Measurements from ENCODE around the gene GC.
A peak's percentile ranks its signal among the peaks of the same experiment; 100 is the strongest.
"Not testable (repeated sequence)": the region's sequence is repeated elsewhere in the genome, so short reads cannot be mapped to it uniquely, and the experiment has no call there.

GC gene

GRCh38 chr4:71765821-71766383, 18.0 kb downstream of the GC start:
- no peak for DNase-seq (ENCODE audit: low spot score)

- no peak for DNase-seq (ENCODE audit: low spot score)
These were observed 18.5 kb downstream of the GC start for GRCh38 chr4:71765350-71765749.

GRCh38 chr4:71752383-71753042, 31.4 kb downstream of the GC start:
- no peak for DNase-seq (ENCODE audit: low spot score)

GRCh38 chr4:71749008-71749594, 34.8 kb downstream of the GC start:
- no peak for DNase-seq (ENCODE audit: low spot score)

- DNase-seq (ENCODE audit: low spot score): no peak
These were observed 37.5 kb downstream of the GC start for GRCh38 chr4:71746379-71746778.

GRCh38 chr4:71738782-71739181, 45.1 kb downstream of the GC start:
- DNase-seq (ENCODE audit: low spot score): not testable (repeated sequence)

- no peak for DNase-seq (ENCODE audit: low spot score)
These were observed 51.2 kb downstream of the GC start for GRCh38 chr4:71732706-71733105.

- no peak for DNase-seq (ENCODE audit: low spot score)
These were observed 51.8 kb downstream of the GC start for GRCh38 chr4:71732066-71732465.

- DNase-seq (ENCODE audit: low spot score): no peak
These were observed 54.0 kb downstream of the GC start for GRCh38 chr4:71729856-71730255.

GRCh38 chr4:71713611-71714203, 70.2 kb downstream of the GC start:
- peak; percentile 51 for DNase-seq (ENCODE audit: low spot score)

- DNase-seq (ENCODE audit: low spot score): no peak
These were observed 71.9 kb downstream of the GC start for GRCh38 chr4:71711985-71712348.

GRCh38 chr4:71711044-71711984, 72.6 kb downstream of the GC start:
- no peak for DNase-seq (ENCODE audit: low spot score)

- DNase-seq (ENCODE audit: low spot score): no peak
These were observed 73.9 kb downstream of the GC start for GRCh38 chr4:71709961-71710360.

GRCh38 chr4:71698141-71698540, 85.7 kb downstream of the GC start:
- no peak for DNase-seq (ENCODE audit: low spot score)

- DNase-seq (ENCODE audit: low spot score): no peak
These were observed 86.8 kb downstream of the GC start for GRCh38 chr4:71697031-71697430.

- DNase-seq (ENCODE audit: low spot score): no peak
These were observed 88.9 kb downstream of the GC start for GRCh38 chr4:71694961-71695360.

GRCh38 chr4:71692963-71693362, 90.9 kb downstream of the GC start:
- no peak for DNase-seq (ENCODE audit: low spot score)

- DNase-seq (ENCODE audit: low spot score): no peak
These were observed 91.7 kb downstream of the GC start for GRCh38 chr4:71692198-71692597.

All from globus pallidus (tissue), 1 donor.